GM21528 (cell line): Measurements from ENCODE around the gene ANKRD6.
"Not testable (repeated sequence)": the region's sequence is repeated elsewhere in the genome, so short reads cannot be mapped to it uniquely, and the experiment has no call there.

Source experiments
- ATAC-seq: cut with Tn5 transposase; IDR thresholded peaks from one replicate; pipeline ENCODE4 v1.9.1; 2021; ENCODE audit warnings: mild to moderate bottlenecking, moderate library complexity; ENCODE audit not compliant: unreplicated experiment, low FRiP score

Gene ANKRD6

GRCh38 chr6:89638320-89639195 is 205.6 kb downstream of the ANKRD6 start, which contains the start of gene LYRM2:
LYRM2 (minus strand) TSS chr6:89638747; CDS start chr6:89638716, 31 bp downstream.
- ATAC-seq: peak; percentile 98

DNA sequence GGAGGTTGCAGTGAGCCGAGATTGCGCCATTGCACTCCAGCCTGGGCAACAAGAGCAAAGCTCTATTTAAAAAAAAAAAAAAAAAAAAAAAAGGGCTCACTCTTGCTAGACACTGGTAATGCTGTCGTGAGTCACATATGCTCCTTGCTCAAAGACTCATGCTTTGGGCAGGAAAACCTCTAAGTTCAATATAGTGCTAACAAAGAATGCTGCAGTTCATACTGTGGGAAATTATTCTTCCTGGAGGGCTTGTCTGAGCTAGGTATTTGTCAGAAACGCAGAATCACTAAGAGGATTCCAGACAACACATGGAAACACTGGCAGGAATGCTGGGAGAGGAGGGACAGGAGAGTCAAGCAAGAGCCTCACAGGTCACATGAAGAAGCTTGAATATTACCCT is 207.9 kb downstream of the ANKRD6 start:
- ATAC-seq: no peak

GRCh38 chr6:89641581-89641980 is 208.6 kb downstream of the ANKRD6 start:
- not testable (repeated sequence) for ATAC-seq

DNA sequence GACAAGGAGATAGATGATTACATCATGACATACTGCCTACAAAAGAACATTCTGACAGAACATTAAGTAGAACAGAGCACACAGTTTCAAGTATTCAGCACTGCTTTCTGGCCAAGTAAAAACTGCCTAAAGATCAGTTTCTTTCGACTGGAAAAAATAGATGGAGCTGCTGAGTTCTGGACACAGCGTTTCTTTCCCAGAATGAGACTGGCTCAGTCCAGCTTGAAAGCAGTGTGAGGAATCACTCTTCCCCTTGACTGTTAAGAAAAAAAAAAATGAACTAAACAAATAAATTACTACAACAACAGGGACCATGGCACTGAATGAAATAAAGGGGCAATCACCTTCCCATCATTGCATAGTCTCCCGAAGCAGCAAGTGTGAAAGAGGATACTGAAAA is 210.0 kb downstream of the ANKRD6 start:
- ATAC-seq: no peak

- ATAC-seq: no peak
These were observed 210.5 kb downstream of the ANKRD6 start for GRCh38 chr6:89643406-89643805.

GRCh38 chr6:89644864-89645263 is 211.9 kb downstream of the ANKRD6 start:
- ATAC-seq: no peak

GRCh38 chr6:89649682-89650081 is 216.7 kb downstream of the ANKRD6 start:
- no peak for ATAC-seq

GRCh38 chr6:89650579-89650978 is 217.6 kb downstream of the ANKRD6 start:
- ATAC-seq: no peak

DNA sequence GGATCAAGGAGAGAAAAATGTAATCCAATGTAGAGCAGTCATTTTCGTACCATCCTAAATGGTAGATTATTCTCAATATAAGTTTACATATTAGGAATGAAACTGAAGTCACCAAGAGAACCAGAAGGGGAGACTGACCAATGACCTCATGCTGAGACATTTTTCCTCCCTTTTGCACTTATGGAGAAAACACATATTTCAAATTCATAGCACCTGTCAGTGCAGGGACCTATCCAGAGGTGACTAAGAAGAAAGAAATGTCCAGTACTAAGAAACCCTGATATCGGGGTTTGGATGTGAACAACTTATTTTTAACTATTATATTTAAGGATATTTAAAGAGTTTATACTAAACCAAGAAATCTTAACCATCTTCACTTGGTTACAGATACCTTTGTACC is 222.2 kb downstream of the ANKRD6 start:
- ATAC-seq: no peak

DNA sequence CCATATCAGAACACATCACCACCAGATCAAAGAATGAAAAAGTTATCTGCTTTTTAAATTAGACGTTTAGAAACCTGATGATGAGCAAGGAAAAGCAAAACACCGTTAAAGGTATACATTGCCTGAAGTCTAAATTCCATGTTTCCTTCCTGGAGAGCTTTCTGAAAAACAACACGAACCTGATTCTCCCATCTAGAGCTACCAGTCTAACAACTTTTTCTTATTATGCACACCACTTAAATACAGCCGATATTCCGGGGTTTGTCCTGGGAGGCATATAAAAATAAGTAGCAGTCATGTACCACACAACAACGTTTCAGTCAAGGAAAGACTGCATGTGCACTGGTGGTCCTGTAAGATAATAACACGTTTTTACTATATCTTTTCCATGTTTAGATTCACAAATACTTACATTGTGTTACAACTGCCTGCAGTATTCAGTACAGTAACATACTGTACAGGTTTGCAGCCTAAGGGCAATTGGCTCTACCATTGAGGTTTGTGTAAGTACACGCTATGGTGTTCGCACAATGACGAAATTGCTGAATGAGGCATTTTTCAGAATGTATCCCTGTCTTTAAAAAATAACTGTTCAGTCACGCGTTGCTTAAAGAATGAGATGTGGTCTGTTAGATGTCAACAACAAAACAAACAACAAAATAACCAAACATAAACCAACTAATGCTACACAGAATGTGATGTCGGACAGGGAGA is 224.7 kb downstream of the ANKRD6 start:
- no peak for ATAC-seq

DNA sequence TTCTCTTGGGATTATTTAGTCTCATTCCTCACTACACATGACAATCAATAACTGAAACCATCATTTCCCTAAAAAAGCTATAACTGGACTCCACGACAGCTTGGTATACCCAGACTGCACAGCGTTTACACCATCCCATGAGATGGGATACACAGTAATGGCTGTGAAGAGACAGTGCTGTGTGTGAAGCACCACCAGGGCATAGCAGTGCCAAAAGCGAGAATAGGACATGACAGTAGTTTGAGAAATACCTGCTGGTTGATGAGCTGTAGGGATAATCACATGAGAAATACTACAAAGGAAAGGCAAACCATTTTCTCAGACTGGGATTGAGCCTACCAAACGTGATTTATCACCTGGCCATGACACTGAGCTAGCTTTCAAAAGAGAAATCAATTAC is 228.0 kb downstream of the ANKRD6 start:
- no peak for ATAC-seq

- ATAC-seq: no peak
These were observed 228.6 kb downstream of the ANKRD6 start for GRCh38 chr6:89661559-89661958.

GRCh38 chr6:89662659-89663223 is 229.8 kb downstream of the ANKRD6 start:
- ATAC-seq: no peak

DNA sequence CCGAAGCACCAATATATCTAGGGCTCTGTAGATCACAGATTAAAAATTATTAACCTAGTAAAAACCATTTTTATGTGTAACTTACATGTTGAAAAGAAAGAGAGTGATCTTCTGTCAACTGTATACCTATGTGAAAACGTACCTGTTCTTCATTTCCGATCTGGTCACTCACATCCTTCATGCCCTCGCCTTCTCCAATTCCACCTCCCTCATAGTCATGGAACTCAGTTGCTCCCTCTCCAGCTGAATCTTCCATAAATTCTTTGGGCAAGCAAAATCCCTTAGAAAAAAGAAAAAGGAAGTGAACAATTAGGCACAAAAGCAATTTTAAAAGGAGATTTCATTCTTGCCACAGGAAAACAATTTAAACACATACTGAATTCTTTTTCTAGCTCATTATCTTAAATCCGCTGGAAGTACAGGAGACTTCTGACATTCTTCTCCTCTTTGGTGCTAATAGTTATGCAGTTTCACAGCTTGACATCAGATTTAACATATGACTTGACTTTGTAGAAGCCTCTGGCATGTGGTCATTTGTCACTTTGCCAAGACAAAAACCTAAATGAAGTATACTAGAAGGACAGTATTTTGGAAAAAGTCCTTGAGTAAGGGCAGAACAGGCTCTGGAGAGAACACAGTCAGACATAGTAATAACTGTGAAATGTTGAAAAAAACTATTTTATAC is 235.1 kb downstream of the ANKRD6 start:
- no peak for ATAC-seq

DNA sequence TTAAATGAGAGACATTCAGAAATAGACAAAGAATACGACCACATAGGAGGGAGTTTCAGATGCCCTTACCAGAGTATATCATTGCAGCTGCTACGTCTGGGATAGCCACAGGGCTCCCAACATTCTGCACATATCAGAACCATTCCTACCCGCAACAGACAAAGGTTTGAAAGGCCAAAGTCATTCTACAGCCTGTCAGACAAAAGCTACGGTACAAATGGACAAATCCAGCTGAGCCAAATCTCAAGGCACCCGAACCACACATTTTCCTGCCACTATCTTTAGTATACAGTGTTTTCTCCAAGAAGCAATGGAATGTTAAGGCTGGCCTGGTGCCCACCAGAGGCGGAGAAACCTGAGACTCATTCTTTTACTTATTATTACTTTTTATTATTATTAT is 236.1 kb downstream of the ANKRD6 start:
- ATAC-seq: no peak

DNA sequence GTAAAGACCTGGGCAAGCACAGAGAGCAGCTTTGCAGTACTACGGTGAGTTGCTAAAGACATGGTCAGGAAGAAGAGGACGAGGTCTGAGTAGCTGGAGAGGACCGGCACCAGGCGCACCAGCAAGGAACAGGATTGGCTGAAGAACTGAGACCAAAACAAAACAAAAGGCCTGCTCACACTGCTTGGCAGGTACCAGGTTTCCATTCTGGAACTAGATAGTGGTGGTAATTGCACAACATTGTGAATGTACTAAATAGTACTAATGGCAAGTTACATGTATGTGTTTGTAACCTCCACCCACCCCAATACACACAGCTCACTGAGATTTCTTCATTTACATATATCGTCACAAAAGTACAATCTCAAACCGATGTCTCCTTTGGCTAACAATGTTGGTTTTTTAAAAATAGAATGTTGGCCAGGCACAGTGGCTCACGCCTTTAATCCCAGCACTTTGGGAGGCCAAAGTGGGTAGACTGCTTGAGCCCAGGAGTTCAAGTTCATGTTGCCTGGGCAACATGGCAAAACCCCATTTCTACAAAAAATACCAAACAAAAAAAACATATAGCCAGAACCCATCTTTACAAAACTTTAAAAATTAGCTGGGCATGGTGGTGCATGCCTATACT is 238.1 kb downstream of the ANKRD6 start:
- no peak for ATAC-seq

DNA sequence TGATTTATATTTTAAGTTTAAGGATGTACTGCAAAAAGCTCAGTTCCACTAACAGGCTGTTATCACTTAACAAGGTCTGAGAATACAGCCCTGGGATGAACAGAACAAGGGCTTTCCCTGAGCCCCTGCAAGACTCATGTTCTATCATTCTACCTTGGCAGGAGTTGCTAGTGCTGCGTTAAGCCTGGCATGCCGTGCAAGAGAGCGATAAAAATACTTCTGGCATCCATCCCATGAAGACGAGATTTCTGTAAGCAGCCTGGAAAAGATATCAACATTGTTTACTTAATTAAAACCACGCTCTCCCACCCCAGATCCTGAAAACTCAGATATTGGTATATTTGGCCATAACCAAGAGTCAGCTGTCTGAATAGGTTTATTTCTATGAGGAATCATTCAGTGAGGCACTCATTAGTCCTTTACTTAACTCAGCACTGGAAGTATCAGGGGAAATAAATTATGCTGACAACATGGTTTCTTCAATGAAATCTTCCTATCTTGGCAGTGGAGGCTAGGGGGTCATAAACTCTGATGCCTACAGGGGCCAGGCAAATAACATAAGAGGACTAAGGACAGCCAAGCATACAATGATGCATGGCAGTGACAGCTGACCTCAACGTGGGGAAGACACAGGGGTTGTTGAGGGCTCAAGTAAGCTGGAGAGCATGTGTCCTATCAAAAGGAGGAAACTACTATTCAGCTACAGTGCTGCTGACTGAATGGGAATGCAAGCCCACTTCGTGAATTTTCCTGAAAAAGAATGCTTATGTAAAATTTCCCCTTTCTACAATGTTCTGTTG is 243.2 kb downstream of the ANKRD6 start:
- ATAC-seq: no peak

DNA sequence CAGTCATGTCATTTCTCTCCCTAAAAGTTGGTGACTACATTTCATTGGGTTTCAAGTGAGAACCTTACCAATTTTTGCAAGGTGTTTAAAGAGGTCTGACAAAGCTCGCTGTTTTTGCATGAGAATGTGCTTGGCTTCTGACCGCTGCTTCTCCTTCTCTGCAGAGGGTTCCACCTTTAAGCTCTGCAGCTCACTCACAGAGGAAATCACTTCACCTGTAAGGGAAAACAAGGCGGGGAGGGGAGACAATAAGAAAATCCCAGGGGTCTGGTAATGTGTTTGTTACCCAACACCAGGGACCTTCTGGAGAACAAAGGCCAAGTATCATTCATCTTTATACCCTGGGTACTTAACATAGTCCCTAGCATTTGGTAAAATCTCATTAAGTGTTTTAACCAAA is 245.6 kb downstream of the ANKRD6 start:
- ATAC-seq: no peak
